ENCODE data around the gene IGF1. TPM values are rescaled to one million over a fixed set of nuclear protein-coding genes. Genes with fewer than 3 reads are reported as not detected.

Gene IGF1
- total and polyA plus RNA-seq, 9 of the 15 experiments (the other 6 are each of a cell fraction or from before 2014, with no cell fraction given): 3.7 to 13.9 (median 4.5) TPM

DNA sequence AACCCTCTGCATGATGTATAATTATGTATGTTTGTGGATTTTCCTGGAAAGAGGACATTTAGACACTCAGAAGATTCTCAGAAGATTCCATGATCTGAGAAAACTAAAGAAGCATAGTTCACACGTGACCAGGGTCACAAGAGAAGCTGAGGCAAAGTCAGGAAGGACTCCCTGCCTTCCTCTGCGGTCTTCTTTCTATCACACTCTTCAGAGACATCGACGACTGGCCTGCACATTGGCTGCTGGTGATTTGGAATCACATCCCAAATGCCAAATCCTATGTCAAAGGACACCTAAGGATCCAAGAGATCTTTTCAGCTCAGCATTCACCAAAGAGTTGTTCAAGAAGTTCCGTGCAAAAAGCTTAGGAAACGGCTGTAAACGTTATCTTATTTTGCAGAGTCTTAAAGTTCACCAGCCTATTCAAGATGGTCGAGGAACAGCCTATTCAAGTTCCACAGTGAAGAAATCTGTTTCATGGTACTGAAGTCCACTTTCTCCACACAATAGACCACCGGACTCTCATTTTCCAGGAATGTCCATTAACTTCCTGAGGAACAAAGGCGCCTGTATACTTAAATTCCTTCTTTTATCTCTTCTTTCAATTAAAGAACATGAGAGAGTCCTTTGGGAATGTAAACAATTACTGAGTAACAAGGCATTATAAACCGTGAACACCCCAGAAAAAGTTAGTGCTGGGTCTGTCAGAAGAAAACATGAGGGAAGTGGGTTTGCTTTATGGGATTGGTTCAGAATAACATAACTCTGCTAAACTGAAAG, 42.1 kb downstream of the IGF1 start (continued):
- TF ChIP-seq, protein P1, sequence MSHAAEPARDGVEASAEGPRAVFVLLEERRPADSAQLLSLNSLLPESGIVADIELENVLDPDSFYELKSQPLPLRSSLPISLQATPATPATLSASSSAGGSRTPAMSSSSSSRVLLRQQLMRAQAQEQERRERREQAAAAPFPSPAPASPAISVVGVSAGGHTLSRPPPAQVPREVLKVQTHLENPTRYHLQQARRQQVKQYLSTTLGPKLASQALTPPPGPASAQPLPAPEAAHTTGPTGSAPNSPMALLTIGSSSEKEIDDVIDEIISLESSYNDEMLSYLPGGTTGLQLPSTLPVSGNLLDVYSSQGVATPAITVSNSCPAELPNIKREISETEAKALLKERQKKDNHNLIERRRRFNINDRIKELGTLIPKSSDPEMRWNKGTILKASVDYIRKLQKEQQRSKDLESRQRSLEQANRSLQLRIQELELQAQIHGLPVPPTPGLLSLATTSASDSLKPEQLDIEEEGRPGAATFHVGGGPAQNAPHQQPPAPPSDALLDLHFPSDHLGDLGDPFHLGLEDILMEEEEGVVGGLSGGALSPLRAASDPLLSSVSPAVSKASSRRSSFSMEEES (CRISPR knock-in tag; IDR thresholded peaks at IDR 0.05): peak; percentile 35; the same call in 1 of the 2 replicates
- no peak for TF ChIP-seq ZKSCAN1 (IDR thresholded peaks at IDR 0.05; ENCODE audit: low read depth, low read length)
- 0 out of 2 replicates have a peak, but pooled peaks have one; percentile 20 for TF ChIP-seq STAT5A (IDR thresholded peaks at IDR 0.05; ENCODE audit: borderline replicate concordance, low read length)
- TF ChIP-seq ZFP91 (CRISPR knock-in tag; IDR thresholded peaks at IDR 0.05): no peak
- peak; percentile 54 for TF ChIP-seq BRD9 (IDR thresholded peaks at IDR 0.05; ENCODE audit: low read depth, partially characterized antibody)
- TF ChIP-seq SREBF2 (CRISPR knock-in tag; IDR thresholded peaks at IDR 0.05): no peak
- TF ChIP-seq E2F3 (CRISPR knock-in tag; IDR thresholded peaks at IDR 0.05): 0 out of 2 replicates have a peak, but pooled peaks have one; percentile 28
- peak; percentile 86; the same call in 1 of the 2 replicates for TF ChIP-seq DMBX1 (CRISPR knock-in tag; IDR thresholded peaks at IDR 0.05; ENCODE audit: borderline replicate concordance)
- peak; percentile 53; the same call in 1 of the 2 replicates for TF ChIP-seq MEF2D (tag; conservative IDR thresholded peaks at IDR 0.05; ENCODE audit: low read depth)
- TF ChIP-seq HIVEP1 (CRISPR knock-in tag; IDR thresholded peaks at IDR 0.05): no peak
- TF ChIP-seq, protein P2, sequence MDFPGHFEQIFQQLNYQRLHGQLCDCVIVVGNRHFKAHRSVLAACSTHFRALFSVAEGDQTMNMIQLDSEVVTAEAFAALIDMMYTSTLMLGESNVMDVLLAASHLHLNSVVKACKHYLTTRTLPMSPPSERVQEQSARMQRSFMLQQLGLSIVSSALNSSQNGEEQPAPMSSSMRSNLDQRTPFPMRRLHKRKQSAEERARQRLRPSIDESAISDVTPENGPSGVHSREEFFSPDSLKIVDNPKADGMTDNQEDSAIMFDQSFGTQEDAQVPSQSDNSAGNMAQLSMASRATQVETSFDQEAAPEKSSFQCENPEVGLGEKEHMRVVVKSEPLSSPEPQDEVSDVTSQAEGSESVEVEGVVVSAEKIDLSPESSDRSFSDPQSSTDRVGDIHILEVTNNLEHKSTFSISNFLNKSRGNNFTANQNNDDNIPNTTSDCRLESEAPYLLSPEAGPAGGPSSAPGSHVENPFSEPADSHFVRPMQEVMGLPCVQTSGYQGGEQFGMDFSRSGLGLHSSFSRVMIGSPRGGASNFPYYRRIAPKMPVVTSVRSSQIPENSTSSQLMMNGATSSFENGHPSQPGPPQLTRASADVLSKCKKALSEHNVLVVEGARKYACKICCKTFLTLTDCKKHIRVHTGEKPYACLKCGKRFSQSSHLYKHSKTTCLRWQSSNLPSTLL (IDR thresholded peaks at IDR 0.05): peak; percentile 85
- no peak for TF ChIP-seq PYGO2 (tag; IDR thresholded peaks at IDR 0.05)
- no peak for TF ChIP-seq NR4A1 (CRISPR knock-in tag; IDR thresholded peaks at IDR 0.05)
- TF ChIP-seq NR4A1 (tag; IDR thresholded peaks at IDR 0.05): peak; percentile 59; the same call in 1 of the 2 replicates
- TF ChIP-seq ZNF263 (CRISPR knock-in tag; IDR thresholded peaks at IDR 0.05; ENCODE audit: borderline replicate concordance): no peak
- 0 out of 2 replicates have a peak, but pooled peaks have one; percentile 31 for TF ChIP-seq MTA3 (IDR thresholded peaks at IDR 0.05; ENCODE audit: borderline replicate concordance)
- TF ChIP-seq PCBP1 (IDR thresholded peaks at IDR 0.05; ENCODE audit: low read depth, low read length, poor library complexity, severe bottlenecking): no peak
- no peak for TF ChIP-seq MYNN (IDR thresholded peaks at IDR 0.05)
- no peak for TF ChIP-seq MYNN (CRISPR knock-in tag; IDR thresholded peaks at IDR 0.05)
- peak; percentile 78; the same call in 1 of the 2 replicates for TF ChIP-seq ZNF395 (CRISPR knock-in tag; IDR thresholded peaks at IDR 0.05)

Measured in K562 (cell line).